ENCODE data around the gene HS2ST1.

Gene HS2ST1

DNA sequence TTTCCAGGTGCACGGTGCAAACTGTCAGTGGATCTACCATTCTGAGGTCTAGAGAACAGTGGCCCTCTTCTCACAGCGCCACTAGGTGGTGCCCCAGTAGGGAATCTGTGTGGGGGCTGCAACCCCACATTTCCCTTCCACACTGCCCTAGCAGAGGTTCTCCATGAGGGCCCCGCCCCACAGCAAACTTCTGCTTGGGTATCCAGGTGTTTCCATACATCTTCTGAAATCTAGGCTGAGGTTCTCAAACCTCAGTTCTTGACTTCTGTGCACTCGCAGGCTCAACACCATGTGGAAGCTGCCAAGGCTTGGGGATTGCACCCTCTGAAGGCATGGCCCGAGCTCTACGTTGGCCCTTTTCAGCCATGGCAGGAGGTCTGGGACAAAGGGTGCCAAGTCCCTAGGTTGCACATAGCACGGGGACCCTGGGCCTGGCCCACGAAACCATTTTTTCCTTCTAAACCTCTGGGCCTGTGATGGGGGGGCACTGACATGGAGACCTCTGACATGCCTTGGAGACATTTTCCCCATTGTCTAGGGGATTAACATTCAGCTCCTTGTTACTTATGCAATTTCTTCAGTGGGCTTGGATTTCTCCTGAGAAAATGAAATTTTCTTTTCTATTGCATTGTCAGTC is 10.0 kb downstream of the HS2ST1 start:
- in situ Hi-C loops (cut with MboI; ENCODE audit: low sequenced_read_pairs, unreplicated experiment): no loop called here
- TF ChIP-seq, protein P1, sequence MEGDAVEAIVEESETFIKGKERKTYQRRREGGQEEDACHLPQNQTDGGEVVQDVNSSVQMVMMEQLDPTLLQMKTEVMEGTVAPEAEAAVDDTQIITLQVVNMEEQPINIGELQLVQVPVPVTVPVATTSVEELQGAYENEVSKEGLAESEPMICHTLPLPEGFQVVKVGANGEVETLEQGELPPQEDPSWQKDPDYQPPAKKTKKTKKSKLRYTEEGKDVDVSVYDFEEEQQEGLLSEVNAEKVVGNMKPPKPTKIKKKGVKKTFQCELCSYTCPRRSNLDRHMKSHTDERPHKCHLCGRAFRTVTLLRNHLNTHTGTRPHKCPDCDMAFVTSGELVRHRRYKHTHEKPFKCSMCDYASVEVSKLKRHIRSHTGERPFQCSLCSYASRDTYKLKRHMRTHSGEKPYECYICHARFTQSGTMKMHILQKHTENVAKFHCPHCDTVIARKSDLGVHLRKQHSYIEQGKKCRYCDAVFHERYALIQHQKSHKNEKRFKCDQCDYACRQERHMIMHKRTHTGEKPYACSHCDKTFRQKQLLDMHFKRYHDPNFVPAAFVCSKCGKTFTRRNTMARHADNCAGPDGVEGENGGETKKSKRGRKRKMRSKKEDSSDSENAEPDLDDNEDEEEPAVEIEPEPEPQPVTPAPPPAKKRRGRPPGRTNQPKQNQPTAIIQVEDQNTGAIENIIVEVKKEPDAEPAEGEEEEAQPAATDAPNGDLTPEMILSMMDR (IDR thresholded peaks at IDR 0.05; ENCODE audit: borderline replicate concordance, control extremely low read depth, extremely low read depth, insufficient read depth, missing control alignments): no peak
- DNase-seq (ENCODE audit: low spot score): no peak

DNA sequence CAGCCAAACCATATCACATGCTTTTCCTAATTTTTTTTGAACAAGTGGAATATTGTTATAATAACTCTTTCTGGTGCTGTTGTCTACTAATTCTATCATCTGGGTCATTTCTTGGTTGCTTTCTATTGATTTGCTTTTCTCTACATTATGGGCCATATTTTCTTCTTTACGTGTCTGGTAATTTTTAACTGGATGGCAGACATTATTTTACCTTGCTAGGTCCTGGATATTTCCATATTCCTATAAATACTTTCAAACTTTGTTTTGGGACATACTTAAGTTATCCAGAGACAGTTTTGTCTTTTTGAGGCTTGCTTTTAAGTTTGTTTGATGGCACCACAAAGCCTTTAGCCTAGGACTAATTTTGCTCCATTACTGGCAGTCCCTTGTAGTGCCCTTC is 11.3 kb downstream of the HS2ST1 start:
- TF ChIP-seq, protein P1 (IDR thresholded peaks at IDR 0.05; ENCODE audit: borderline replicate concordance, control extremely low read depth, extremely low read depth, insufficient read depth, missing control alignments): no peak
- no peak for DNase-seq (ENCODE audit: low spot score)
- in situ Hi-C loops (cut with MboI; ENCODE audit: low sequenced_read_pairs, unreplicated experiment): no loop called here

DNA sequence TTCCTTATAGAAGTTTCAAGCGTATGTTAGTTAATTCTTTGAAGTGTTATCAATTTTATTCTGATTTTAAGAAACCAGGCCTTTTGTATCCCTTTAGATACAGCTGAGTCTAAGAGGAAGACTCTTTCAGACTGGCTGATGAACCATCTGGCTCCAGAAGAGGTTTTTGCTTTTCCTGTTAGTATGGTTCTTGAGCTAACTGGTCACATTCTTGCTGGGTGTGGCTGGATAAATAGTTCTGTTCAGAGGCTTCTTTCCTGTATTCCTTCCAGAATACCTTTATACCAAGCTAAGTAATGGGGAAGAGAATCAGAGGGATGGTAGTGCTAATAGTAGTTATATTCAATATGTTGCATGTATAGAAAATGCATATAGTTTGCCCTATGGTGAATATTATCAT is 12.4 kb downstream of the HS2ST1 start:
- TF ChIP-seq, protein P1 (IDR thresholded peaks at IDR 0.05; ENCODE audit: borderline replicate concordance, control extremely low read depth, extremely low read depth, insufficient read depth, missing control alignments): no peak
- DNase-seq (ENCODE audit: low spot score): no peak
- in situ Hi-C loops (cut with MboI; ENCODE audit: low sequenced_read_pairs, unreplicated experiment): no loop called here

- TF ChIP-seq, protein P1 (IDR thresholded peaks at IDR 0.05; ENCODE audit: borderline replicate concordance, control extremely low read depth, extremely low read depth, insufficient read depth, missing control alignments): no peak
- in situ Hi-C loops (cut with MboI; ENCODE audit: low sequenced_read_pairs, unreplicated experiment): no loop called here
- no peak for DNase-seq (ENCODE audit: low spot score)
These were observed 14.4 kb downstream of the HS2ST1 start for GRCh38 chr1:86928819-86929218.

- in situ Hi-C loops (cut with MboI; ENCODE audit: low sequenced_read_pairs, unreplicated experiment): no loop called here
- DNase-seq (ENCODE audit: low spot score): no peak
- TF ChIP-seq, protein P1 (IDR thresholded peaks at IDR 0.05; ENCODE audit: borderline replicate concordance, control extremely low read depth, extremely low read depth, insufficient read depth, missing control alignments): no peak
These were observed 18.6 kb downstream of the HS2ST1 start for GRCh38 chr1:86933051-86933450.

DNA sequence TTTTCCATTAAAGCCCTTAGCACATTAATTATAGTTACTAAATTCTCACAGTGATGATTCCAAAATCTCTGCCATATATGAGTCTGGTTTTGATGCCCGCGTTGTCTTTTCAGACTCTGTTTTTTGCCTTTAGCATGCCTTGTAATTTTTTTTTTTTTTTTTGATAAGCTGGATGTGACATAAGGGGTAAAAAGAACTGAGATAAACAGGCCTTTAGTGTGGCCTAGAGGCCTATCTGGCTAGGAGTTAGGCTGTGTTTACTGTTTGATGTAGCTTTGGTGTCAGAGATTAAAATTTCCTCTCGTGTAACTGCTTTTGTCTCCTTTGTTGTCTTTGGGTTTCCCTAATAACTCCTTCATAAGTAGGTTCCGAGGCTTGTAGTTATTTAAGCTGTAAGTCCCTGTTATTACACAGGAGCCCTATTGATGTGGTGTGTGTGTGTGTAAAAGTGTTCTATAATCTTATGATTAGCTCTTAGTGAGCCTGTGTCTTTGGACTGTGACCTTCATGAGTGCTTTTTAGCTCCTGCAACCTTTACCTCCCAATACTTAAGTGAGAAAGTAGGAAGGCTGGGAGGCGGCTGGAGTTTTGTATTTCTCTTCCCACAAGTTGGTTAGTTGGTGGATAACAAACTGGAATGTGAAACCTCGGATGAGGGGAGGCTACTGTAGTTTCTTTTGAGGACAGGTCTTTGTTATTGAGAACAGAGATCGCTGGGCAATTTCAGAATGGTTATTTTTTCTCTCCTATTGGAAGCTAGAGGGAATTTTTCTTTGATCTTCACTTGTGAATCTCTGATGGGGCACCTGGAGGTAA is 19.3 kb downstream of the HS2ST1 start:
- TF ChIP-seq, protein P1 (IDR thresholded peaks at IDR 0.05; ENCODE audit: borderline replicate concordance, control extremely low read depth, extremely low read depth, insufficient read depth, missing control alignments): peak; percentile 1
- in situ Hi-C loops (cut with MboI; ENCODE audit: low sequenced_read_pairs, unreplicated experiment): no loop called here
- no peak for DNase-seq (ENCODE audit: low spot score)
